SU-DHL-6 (cell line): ENCODE results near the gene PINK1.

ENCODE experiments used
- H2AFZ ChIP-seq: fragments of 200-600 bp; sonication (generic); 2 replicates; pipeline ENCODE4 v1.6.1; 2014; ENCODE audit warnings: low read depth, mild to moderate bottlenecking, moderate library complexity, mixed read lengths, antibody characterized with exemption, low read length; ENCODE audit not compliant: severe bottlenecking
- H3F3A ChIP-seq: fragments of 200-600 bp; shearing (Covaris generic); 2 replicates; pipeline ENCODE4 v1.6.0; 2016; ENCODE audit warnings: antibody characterized with exemption, mild to moderate bottlenecking; ENCODE audit not compliant: insufficient read depth
- H3K27ac ChIP-seq: fragments of 200-600 bp; sonication (generic); 2 replicates; pipeline ENCODE4 v1.5.1; 2016; ENCODE audit warnings: low read depth, mild to moderate bottlenecking, low read length, moderate library complexity, mixed read lengths
- H3K27me3 ChIP-seq: fragments of 200-600 bp; sonication (generic), shearing (Covaris generic); 2 replicates; pipeline ENCODE4 v1.6.0; 2014; ENCODE audit warnings: mild to moderate bottlenecking, low read length
- H3K36me3 ChIP-seq: fragments of 200-600 bp; sonication (generic); 2 replicates; pipeline ENCODE4 v1.6.1; 2014; ENCODE audit warnings: mild to moderate bottlenecking, low read length, mixed read lengths
- H3K4me2 ChIP-seq: fragments of 300-600, 200-600 bp; shearing (Covaris generic), sonication (generic); 2 replicates; pipeline ENCODE4 v1.6.0; 2014; ENCODE audit warnings: low read length, low read depth, mild to moderate bottlenecking; ENCODE audit not compliant: poor library complexity, severe bottlenecking
- H3K4me3 ChIP-seq: fragments of 200-600 bp; sonication (generic); 2 replicates; pipeline ENCODE4 v1.5.1; 2014; ENCODE audit warnings: antibody characterized with exemption, low read length, mild to moderate bottlenecking, mixed read lengths; ENCODE audit not compliant: insufficient read depth, poor library complexity, severe bottlenecking
- H3K79me2 ChIP-seq: fragments of 200-600 bp; sonication (generic); 2 replicates; pipeline ENCODE4 v1.6.1; 2014; ENCODE audit warnings: mild to moderate bottlenecking, low read length, moderate library complexity; ENCODE audit not compliant: insufficient read depth
- H3K9ac ChIP-seq: fragments of 200-600 bp; sonication (generic); 2 replicates; pipeline ENCODE4 v1.7.0; 2014; ENCODE audit warnings: mild to moderate bottlenecking, low read length
- H3K9me2 ChIP-seq: fragments of 200-600 bp; sonication (generic); replicated peaks from 2 replicates; pipeline ENCODE4 v1.6.1; 2014; ENCODE audit warnings: low read length; ENCODE audit not compliant: insufficient read depth
- H3K9me3 ChIP-seq: fragments of 200-600 bp; sonication (generic); 2 replicates; pipeline ENCODE4 v1.6.1; 2014; ENCODE audit warnings: low read length, mixed read lengths; ENCODE audit not compliant: insufficient read depth
- H4K20me1 ChIP-seq: fragments of 200-600 bp; sonication (generic); 2 replicates; pipeline ENCODE4 v1.6.1; 2014; ENCODE audit warnings: low read depth, mild to moderate bottlenecking, antibody characterized with exemption, low read length, moderate library complexity, mixed read lengths
- EZH2phosphoT487 ChIP-seq: fragments of 200-600 bp; sonication (generic), shearing (Covaris generic); conservative IDR thresholded peaks from 2 replicates; pipeline ENCODE4 v1.6.1; 2018; ENCODE audit warnings: mild to moderate bottlenecking, antibody characterized with exemption, low read length, moderate library complexity, mixed read lengths
- TF ChIP-seq, protein P1 (sequence below): fragments of 200-600 bp; sonication (generic); IDR thresholded peaks from one replicate; pipeline ENCODE4 v1.5.1; 2017; ENCODE audit warnings: antibody characterized with exemption, mild to moderate bottlenecking, low read length, moderate library complexity; ENCODE audit not compliant: insufficient read depth, poor library complexity, severe bottlenecking

PINK1 gene

GRCh38 chr1:20700636-20701215 lies 67.5 kb downstream of the PINK1 start:
- H3K36me3 ChIP-seq = no peaks in the 10 kb centered on the region
- H3K4me2 ChIP-seq = no peak overlapping the region
- H4K20me1 ChIP-seq = no peaks in the 10 kb centered on the region
- H3K9ac ChIP-seq = no peak overlapping the region
- no peaks in the 10 kb centered on the region for H3K9me2 ChIP-seq
- H2AFZ ChIP-seq = no peak overlapping the region
- H3K79me2 ChIP-seq = no peaks in the 10 kb centered on the region
- no peak overlapping the region for H3K27ac ChIP-seq
- no peaks in the 10 kb centered on the region for H3K27me3 ChIP-seq
- no peaks in the 10 kb centered on the region for H3F3A ChIP-seq
- H3K9me3 ChIP-seq = no peaks in the 10 kb centered on the region
- H3K4me3 ChIP-seq = no peak overlapping the region
- TF ChIP-seq, protein P1, sequence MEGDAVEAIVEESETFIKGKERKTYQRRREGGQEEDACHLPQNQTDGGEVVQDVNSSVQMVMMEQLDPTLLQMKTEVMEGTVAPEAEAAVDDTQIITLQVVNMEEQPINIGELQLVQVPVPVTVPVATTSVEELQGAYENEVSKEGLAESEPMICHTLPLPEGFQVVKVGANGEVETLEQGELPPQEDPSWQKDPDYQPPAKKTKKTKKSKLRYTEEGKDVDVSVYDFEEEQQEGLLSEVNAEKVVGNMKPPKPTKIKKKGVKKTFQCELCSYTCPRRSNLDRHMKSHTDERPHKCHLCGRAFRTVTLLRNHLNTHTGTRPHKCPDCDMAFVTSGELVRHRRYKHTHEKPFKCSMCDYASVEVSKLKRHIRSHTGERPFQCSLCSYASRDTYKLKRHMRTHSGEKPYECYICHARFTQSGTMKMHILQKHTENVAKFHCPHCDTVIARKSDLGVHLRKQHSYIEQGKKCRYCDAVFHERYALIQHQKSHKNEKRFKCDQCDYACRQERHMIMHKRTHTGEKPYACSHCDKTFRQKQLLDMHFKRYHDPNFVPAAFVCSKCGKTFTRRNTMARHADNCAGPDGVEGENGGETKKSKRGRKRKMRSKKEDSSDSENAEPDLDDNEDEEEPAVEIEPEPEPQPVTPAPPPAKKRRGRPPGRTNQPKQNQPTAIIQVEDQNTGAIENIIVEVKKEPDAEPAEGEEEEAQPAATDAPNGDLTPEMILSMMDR = no peak
- no peak for TF ChIP-seq EZH2phosphoT487
